IMR-90 (cell line): ENCODE results near the gene WRAP73.

Source experiments
- TF ChIP-seq, protein P1 (sequence below): conservative IDR thresholded peaks from 2 replicates; pipeline ENCODE4 v1.5.1; 2012; ENCODE audit warnings: mild to moderate bottlenecking, low read depth, low read length, improper control_type of control experiment
- TF ChIP-seq, protein P2 (sequence below): fragments of 150-350 bp; IDR thresholded peaks from 2 replicates; pipeline ENCODE4 v1.6.1; 2016; ENCODE audit warnings: low read depth, mild to moderate bottlenecking, low read length, moderate library complexity, borderline replicate concordance

DNA sequence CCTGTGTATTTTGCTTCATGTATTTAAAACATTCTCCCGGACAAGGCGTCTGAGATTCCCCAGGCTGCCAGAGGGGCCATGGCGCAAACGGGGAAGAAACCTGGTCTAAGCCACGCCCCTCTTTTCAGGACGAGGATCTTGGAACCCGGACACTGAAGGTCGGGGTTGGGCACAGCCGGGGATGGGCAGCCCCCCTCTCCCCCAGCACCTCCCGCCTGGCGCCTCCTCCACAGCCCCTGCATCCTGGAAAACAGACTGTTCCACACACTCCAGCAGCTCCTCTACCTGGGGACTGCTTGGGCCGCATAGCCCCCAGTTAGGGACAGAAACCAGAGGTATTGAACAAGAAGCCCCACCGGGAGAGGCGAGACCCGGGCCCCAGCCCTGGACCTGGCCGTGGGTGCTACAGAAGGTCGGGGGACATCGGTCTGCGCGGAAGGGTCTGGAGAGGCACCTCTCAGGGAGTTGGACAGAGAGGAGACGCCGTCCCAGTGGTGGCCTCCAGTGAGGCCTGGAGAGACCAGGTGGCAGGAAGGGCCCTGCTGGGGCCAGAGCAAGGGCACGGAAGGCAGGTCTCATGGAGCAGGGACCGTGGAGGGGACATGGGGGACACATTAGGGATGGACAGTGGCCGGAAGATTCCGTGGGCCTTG lies 7.8 kb upstream of the WRAP73 start:
- TF ChIP-seq, protein P1, sequence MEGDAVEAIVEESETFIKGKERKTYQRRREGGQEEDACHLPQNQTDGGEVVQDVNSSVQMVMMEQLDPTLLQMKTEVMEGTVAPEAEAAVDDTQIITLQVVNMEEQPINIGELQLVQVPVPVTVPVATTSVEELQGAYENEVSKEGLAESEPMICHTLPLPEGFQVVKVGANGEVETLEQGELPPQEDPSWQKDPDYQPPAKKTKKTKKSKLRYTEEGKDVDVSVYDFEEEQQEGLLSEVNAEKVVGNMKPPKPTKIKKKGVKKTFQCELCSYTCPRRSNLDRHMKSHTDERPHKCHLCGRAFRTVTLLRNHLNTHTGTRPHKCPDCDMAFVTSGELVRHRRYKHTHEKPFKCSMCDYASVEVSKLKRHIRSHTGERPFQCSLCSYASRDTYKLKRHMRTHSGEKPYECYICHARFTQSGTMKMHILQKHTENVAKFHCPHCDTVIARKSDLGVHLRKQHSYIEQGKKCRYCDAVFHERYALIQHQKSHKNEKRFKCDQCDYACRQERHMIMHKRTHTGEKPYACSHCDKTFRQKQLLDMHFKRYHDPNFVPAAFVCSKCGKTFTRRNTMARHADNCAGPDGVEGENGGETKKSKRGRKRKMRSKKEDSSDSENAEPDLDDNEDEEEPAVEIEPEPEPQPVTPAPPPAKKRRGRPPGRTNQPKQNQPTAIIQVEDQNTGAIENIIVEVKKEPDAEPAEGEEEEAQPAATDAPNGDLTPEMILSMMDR = no peak
- TF ChIP-seq, protein P2, sequence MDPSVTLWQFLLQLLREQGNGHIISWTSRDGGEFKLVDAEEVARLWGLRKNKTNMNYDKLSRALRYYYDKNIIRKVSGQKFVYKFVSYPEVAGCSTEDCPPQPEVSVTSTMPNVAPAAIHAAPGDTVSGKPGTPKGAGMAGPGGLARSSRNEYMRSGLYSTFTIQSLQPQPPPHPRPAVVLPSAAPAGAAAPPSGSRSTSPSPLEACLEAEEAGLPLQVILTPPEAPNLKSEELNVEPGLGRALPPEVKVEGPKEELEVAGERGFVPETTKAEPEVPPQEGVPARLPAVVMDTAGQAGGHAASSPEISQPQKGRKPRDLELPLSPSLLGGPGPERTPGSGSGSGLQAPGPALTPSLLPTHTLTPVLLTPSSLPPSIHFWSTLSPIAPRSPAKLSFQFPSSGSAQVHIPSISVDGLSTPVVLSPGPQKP = no peak
